Measurements from ENCODE around the gene TCOF1.
A peak's percentile ranks its signal among the peaks of the same experiment; 100 is the strongest.

The TCOF1 gene

DNA sequence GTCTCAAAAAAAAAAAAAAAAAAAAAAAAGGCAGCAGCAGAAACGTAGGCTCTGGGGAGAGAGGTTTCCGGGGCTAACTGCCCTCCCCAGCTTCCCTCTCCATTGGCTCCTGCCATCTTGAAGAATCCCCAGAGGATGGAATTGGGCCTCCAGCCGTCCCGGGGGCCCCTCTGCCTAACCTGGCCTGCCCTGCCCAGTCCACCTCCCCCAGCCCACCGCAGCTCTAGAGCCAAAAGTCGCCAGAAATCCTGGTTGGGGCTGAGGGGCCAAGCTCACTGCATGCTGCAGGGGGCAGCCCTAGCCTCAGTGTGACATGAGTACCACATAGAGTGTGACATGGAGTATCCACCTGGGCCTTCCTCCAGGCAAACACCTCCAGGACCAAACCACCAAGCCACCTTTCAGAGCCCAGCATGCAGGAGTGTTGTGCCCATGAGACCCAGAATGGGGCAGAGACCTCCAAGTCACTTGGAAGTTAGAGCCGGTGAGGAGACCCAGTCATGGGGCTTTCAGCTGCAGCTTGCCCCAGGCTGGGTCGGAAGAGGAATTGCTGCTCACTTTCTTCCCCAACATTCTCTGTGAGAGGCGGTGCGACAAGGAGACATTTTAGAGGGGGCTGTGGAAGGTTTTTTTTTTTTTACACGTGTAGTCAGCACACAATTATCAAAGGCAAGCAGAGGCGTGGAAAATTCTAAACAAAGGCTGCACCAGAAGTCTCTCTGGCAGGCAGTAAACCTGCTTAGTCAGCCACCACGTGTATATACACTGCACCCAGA is 37.6 kb downstream of the TCOF1 start:
- H3K4me3 ChIP-seq, result no peak overlapping the region
- peaks cover 96 to 100% (median 99%) of the 10 kb centered on the region in 11 experiments for H3K36me3 ChIP-seq
- H3K4me2 ChIP-seq, result peak overlapping the region in 2 of 11 experiments; percentile 20 to 23; a peak in 2 of 22 replicates
- no peaks in the 10 kb centered on the region for H3K9me3 ChIP-seq (replicated peaks in 1 of 11)
- peaks cover 3 to 94% (median 56%) of the 10 kb centered on the region in 11 experiments; a peak in 20 of 22 replicates for H4K20me1 ChIP-seq
- peak overlapping the region in 3 of 11 experiments; percentile 22 to 40 (median 26); a peak in 4 of 22 replicates for H3K27ac ChIP-seq
- no peak for TF ChIP-seq Cebpa-rat (IDR thresholded peaks at IDR 0.05)
- H3K9ac ChIP-seq, result no peak overlapping the region; a peak in 1 of 22 replicates
- H3K4me1 ChIP-seq, result peaks cover under 1 to 38% (median 13%) of the 10 kb centered on the region in 10 experiments; a peak in 14 of 20 replicates
- no peaks in the 10 kb centered on the region for H3K27me3 ChIP-seq

DNA sequence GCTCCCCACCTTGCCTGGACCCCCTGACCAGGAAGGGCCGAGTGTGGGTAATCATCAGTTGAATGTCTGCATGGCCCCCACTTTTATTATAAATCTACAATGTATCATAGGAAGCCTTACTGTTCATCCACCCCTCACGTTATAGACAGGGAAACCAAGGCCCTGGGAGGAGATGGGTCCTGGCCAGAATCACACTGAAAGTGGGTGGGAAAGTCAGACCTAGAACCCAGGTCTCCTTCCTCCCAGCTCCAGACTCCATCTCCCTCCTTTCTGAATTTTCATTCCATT is 38.1 kb downstream of the TCOF1 start:
- Histone ChIP-seq H3K4me3 (no peak overlapping the region), H3K4me2 (no peak overlapping the region; a peak in 1 of 22 replicates), H3K4me1 (peaks cover 5 to 40% (median 18%) of the 10 kb centered on the region in 10 experiments; a peak in 15 of 20 replicates), H3K9ac (no peak overlapping the region; a peak in 1 of 22 replicates), H3K36me3 (peaks cover 98 to 100% (median 100%) of the 10 kb centered on the region in 11 experiments), H3K27ac (peak overlapping the region in 1 of 11 experiments; percentile 26; a peak in 1 of 22 replicates), H3K27me3 (no peaks in the 10 kb centered on the region), H3K9me3 (replicated peaks in 1 of 11) (no peaks in the 10 kb centered on the region), H4K20me1 (peaks cover 8 to 96% (median 62%) of the 10 kb centered on the region in 11 experiments; a peak in 20 of 22 replicates)
- TF ChIP-seq Cebpa-rat (IDR thresholded peaks at IDR 0.05), result no peak

DNA sequence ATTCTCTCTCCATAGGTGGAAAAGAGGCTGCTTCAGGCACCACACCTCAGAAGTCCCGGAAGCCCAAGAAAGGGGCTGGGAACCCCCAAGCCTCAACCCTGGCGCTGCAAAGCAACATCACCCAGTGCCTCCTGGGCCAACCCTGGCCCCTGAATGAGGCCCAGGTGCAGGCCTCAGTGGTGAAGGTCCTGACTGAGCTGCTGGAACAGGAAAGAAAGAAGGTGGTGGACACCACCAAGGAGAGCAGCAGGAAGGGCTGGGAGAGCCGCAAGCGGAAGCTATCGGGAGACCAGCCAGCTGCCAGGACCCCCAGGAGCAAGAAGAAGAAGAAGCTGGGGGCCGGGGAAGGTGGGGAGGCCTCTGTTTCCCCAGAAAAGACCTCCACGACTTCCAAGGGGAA is 38.8 kb downstream of the TCOF1 start:
- TF ChIP-seq Cebpa-rat (IDR thresholded peaks at IDR 0.05), result no peak
- no peaks in the 10 kb centered on the region for H3K27me3 ChIP-seq
- H3K27ac ChIP-seq, result peak overlapping the region in 1 of 11 experiments; percentile 8; a peak in 1 of 22 replicates
- peaks cover 98 to 100% (median 100%) of the 10 kb centered on the region in 11 experiments for H3K36me3 ChIP-seq
- H3K9me3 ChIP-seq (replicated peaks in 1 of 11), result no peaks in the 10 kb centered on the region
- H3K9ac ChIP-seq, result peak overlapping the region in 1 of 11 experiments; percentile 9; a peak in 1 of 22 replicates
- no peak overlapping the region for H3K4me2 ChIP-seq
- H4K20me1 ChIP-seq, result peaks cover 14 to 97% (median 67%) of the 10 kb centered on the region in 11 experiments; a peak in 20 of 22 replicates
- peaks cover 9 to 47% (median 21%) of the 10 kb centered on the region in 10 experiments; a peak in 16 of 20 replicates for H3K4me1 ChIP-seq
- H3K4me3 ChIP-seq, result no peak overlapping the region

DNA sequence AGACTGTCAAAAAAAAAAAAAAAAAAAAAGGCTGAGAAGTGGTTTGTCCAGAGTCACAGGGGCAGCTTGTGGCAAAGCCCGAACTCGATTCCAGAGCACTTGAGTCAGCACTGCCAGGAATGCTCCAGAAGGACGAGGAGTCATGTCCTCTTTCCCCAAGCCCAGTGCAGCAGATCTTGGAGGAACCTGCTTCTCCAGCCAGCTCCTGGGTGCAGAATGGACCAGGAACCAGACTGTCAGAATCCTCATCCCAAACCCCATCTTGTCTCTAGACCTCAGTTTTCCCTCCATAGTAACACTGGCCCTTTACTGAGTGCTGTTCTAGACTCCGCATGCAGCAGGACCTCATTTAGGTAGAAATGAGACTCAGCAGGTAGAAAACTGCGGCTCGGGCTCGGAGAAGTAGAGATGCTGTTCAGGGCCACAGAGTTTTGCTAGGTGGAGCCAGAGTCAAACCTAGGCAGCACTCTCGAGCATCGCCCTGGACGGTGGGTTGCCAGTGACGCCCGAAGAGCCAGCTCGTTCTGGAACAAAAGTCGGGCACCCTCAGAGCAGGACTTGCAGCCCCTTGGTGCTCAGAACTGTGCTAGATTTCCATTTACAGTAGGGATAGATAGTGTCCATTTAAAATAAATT is 39.8 kb downstream of the TCOF1 start:
- no peak overlapping the region for H3K4me3 ChIP-seq
- H4K20me1 ChIP-seq, result peaks cover 22 to 99% (median 69%) of the 10 kb centered on the region in 11 experiments; a peak in 20 of 22 replicates
- peaks cover 97 to 100% (median 100%) of the 10 kb centered on the region in 11 experiments for H3K36me3 ChIP-seq
- H3K9ac ChIP-seq, result no peak overlapping the region
- peaks cover 9 to 49% (median 26%) of the 10 kb centered on the region in 10 experiments; a peak in 17 of 20 replicates for H3K4me1 ChIP-seq
- no peaks in the 10 kb centered on the region for H3K27me3 ChIP-seq
- H3K4me2 ChIP-seq, result no peak overlapping the region
- no peak overlapping the region for H3K27ac ChIP-seq
- no peaks in the 10 kb centered on the region for H3K9me3 ChIP-seq (replicated peaks in 1 of 11)
- no peak for TF ChIP-seq Cebpa-rat (IDR thresholded peaks at IDR 0.05)

DNA sequence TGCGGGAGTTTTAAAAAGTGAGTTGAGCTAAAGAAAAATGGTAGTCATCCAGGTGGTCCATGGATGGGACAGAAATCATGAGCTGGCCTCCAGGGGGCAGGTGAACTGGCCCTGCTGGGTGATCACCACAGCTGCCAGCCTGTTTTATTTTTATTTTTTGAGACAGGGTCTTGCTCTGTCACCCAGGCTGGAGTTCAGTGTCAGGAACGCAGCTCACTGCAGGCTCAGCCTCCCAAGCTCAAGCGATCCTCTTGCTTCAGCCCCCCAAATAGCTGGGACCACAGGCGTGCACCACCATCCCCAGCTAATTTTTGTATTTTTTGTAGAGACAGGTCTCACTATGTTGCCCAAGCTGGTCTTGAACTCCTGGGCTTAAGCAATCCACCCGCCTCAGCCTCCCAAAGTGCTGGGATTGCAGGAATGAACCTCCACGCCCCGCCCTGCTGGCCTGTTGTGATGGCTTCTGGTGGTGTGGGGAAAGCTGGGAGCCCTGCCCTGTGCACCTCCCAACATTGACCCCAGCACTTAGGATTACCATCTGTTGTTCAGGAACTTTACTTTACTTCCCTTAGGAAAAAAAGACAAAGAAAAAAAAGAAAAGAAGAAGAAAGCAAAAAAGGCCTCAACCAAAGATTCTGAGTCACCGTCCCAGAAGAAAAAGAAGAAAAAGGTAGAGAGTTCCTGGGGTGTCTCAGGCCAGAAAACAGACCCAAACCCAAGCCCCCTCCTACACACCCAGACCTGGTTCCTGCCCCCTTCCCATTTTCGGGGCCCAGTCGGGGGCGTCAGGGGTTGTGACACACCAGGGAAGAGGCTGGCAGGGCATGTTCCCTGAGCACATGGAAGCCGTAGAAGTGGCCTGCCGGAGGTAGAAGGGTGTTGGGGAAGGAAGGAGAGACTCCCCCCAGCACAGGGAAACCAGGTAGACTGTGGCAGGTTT is 40.6 kb downstream of the TCOF1 start:
- no peaks in the 10 kb centered on the region for H3K27me3 ChIP-seq

DNA sequence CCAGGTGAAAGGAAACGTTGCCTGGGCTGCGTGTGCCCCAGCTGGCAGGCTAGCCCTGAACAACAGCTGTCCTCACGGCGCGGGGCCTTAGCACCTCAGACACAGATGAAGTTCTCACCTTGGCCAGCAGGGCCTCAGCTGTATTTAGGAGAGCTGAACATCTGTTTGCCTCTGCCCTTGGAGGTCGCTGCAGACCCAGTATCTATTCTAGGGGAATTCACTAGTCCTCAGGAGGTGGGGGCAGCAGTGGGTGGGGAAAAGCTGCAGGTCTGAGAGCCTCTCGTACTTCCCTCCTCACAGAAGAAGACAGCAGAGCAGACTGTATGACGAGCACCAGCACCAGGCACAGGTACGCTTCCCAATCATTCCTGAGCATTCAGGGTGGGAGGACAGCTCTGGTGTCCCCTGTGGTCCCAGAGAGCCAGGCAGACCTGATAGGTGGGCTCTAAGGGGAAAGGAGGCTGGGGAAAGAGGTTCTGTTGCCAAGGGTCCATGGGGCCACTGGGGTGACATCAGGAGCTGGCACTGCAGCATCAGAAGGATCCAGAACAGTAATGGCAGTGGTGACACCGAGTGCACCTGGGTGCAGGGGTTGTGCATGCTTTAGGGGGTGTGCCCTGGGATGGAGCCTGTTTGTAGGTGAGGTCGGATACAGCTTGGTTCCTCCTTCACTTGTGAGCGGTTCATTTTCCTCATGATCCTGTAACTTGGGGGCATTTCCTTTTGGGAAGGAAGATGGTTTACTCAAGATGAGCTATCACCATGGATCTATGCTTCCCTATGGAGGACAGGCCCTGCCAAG is 41.4 kb downstream of the TCOF1 start:
- no peaks in the 10 kb centered on the region for H3K27me3 ChIP-seq
- peak overlapping the region in 5 of 11 experiments; percentile 3 to 44 (median 13); a peak in 6 of 22 replicates for H3K27ac ChIP-seq
- peaks cover 39 to 99% (median 78%) of the 10 kb centered on the region in 11 experiments; a peak in 21 of 22 replicates for H4K20me1 ChIP-seq
- H3K4me3 ChIP-seq, result no peak overlapping the region
- H3K36me3 ChIP-seq, result peaks cover 97 to 100% (median 100%) of the 10 kb centered on the region in 11 experiments
- no peaks in the 10 kb centered on the region for H3K9me3 ChIP-seq (replicated peaks in 1 of 11)
- H3K9ac ChIP-seq, result peak overlapping the region in 2 of 11 experiments; percentile 9 to 18; a peak in 1 of 22 replicates
- TF ChIP-seq Cebpa-rat (IDR thresholded peaks at IDR 0.05), result no peak
- H3K4me2 ChIP-seq, result no peak overlapping the region
- peaks cover 9 to 56% (median 38%) of the 10 kb centered on the region in 10 experiments; a peak in 17 of 20 replicates for H3K4me1 ChIP-seq

More for the DNA sequence above, 40.6 kb downstream of the TCOF1 start:
- Histone ChIP-seq H3K9ac (peak overlapping the region in 2 of 11 experiments; percentile 9 to 18; a peak in 1 of 22 replicates), H3K4me3 (no peak overlapping the region), H3K4me1 (peaks cover 9 to 57% (median 33%) of the 10 kb centered on the region in 10 experiments; a peak in 17 of 20 replicates), H3K36me3 (peaks cover 97 to 100% (median 100%) of the 10 kb centered on the region in 11 experiments), H3K27ac (peak overlapping the region in 5 of 11 experiments; percentile 7 to 44 (median 13); a peak in 6 of 22 replicates), H3K4me2 (no peak overlapping the region), H3K9me3 (replicated peaks in 1 of 11) (no peaks in the 10 kb centered on the region), H4K20me1 (peaks cover 30 to 99% (median 75%) of the 10 kb centered on the region in 11 experiments; a peak in 21 of 22 replicates)
- TF ChIP-seq Cebpa-rat (IDR thresholded peaks at IDR 0.05), result no peak

DNA sequence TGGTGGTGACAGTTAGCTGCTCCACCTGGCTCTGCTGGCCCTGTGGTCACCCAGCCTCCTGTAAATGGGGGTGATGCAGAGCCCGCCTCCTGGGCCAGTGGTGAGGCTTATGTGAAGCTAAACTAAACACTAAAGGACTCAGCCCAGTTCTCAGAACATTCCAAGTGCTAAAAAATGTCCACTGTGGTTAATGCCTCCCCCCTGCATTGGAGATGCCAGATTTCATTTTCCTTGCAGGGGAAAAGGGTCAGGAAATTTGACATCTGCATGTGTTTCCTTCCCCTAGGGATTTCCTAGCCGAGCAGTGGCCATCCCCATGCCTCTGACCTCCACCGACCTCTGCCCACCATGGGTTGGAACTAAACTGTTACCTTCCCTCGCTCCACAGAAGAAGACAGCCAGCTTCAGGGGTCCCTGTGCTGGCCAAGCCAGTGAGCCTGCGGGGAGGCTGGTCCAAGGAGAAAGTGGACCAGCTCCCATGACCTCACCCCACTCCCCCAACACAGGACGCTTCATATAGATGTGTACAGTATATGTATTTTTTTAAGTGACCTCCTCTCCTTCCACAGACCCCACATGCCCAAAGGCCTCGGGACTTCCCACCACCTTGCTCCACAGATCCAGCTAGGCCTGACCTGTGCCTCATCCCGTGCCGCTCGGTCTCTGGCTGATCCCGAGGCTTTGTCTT is 42.2 kb downstream of the TCOF1 start:
- H3K4me1 ChIP-seq, result peaks cover 9 to 49% (median 36%) of the 10 kb centered on the region in 10 experiments; a peak in 17 of 20 replicates
- peaks cover 98 to 100% (median 100%) of the 10 kb centered on the region in 11 experiments for H3K36me3 ChIP-seq
- no peak for TF ChIP-seq Cebpa-rat (IDR thresholded peaks at IDR 0.05)
- H3K9ac ChIP-seq, result peak overlapping the region in 4 of 11 experiments; percentile 13 to 41 (median 28); a peak in 3 of 22 replicates
- no peaks in the 10 kb centered on the region for H3K9me3 ChIP-seq (replicated peaks in 1 of 11)
- peaks cover 46 to 99% (median 83%) of the 10 kb centered on the region in 11 experiments; a peak in 21 of 22 replicates for H4K20me1 ChIP-seq
- H3K27me3 ChIP-seq, result no peaks in the 10 kb centered on the region
- no peak overlapping the region; a peak in 1 of 22 replicates for H3K4me2 ChIP-seq
- H3K27ac ChIP-seq, result peak overlapping the region in 8 of 11 experiments; percentile 11 to 57 (median 33); a peak in 6 of 22 replicates
- H3K4me3 ChIP-seq, result no peak overlapping the region
